DND-41 (cell line): ENCODE results near the gene AP3M1.
"Not testable (repeated sequence)": the region's sequence is repeated elsewhere in the genome, so short reads cannot be mapped to it uniquely, and the experiment has no call there.

Experiments used
- ATAC-seq: fragments of 200-7000 bp; cut with Tn5 transposase; 3 replicates; pipeline ENCODE4 v1.9.1; 2021; ENCODE audit warnings: low read depth; ENCODE audit not compliant: insufficient read depth
- DNase-seq: peaks from one replicate; pipeline ENCODE4 v3.0.0-alpha.2; 2020
- H2AFZ ChIP-seq: 2 replicates; pipeline ENCODE4 v1.6.0; 2012; ENCODE audit warnings: low read depth, low read length
- H3K27ac ChIP-seq: 2 replicates; pipeline ENCODE4 v1.5.1; 2012; ENCODE audit warnings: low read length, inconsistent platforms
- H3K27me3 ChIP-seq: fragments of 200-600 bp; sonication (generic); 2 replicates; pipeline ENCODE4 v1.6.0; 2012; ENCODE audit warnings: low read length, mild to moderate bottlenecking, inconsistent platforms; ENCODE audit not compliant: insufficient read depth, poor library complexity
- H3K36me3 ChIP-seq: 2 replicates; pipeline ENCODE4 v1.5.1; 2012; ENCODE audit warnings: low read length, inconsistent platforms; ENCODE audit not compliant: insufficient read depth
- H3K4me1 ChIP-seq: 2 replicates; pipeline ENCODE4 v1.5.1; 2012; ENCODE audit warnings: mild to moderate bottlenecking, low read length; ENCODE audit not compliant: insufficient read depth
- H3K4me2 ChIP-seq: 2 replicates; pipeline ENCODE4 v1.6.0; 2012; ENCODE audit warnings: mild to moderate bottlenecking, moderate library complexity, low read length, inconsistent platforms; ENCODE audit not compliant: insufficient read depth
- H3K4me3 ChIP-seq, 2 experiments: fragments of 200-600 bp in 1 of 2; shearing (Covaris generic) in 1 of 2; 2 replicates each; pipeline ENCODE4 v1.5.1; 2012 to 2016; ENCODE audit warnings: inconsistent platforms in 2 of 2, low read length in 2 of 2, mild to moderate bottlenecking in 2 of 2, low read depth in 1 of 2, moderate library complexity in 1 of 2
- H3K79me2 ChIP-seq: 2 replicates; pipeline ENCODE4 v1.6.0; 2012; ENCODE audit warnings: low read length, inconsistent platforms; ENCODE audit not compliant: insufficient read depth
- H3K9ac ChIP-seq: 2 replicates; pipeline ENCODE4 v1.6.0; 2012; ENCODE audit warnings: low read depth, mild to moderate bottlenecking, inconsistent platforms, low read length, moderate library complexity
- H3K9me3 ChIP-seq: 2 replicates; pipeline ENCODE4 v1.5.1; 2012; ENCODE audit warnings: low read length, moderate library complexity, mild to moderate bottlenecking, inconsistent platforms; ENCODE audit not compliant: insufficient read depth, severe bottlenecking
- H4K20me1 ChIP-seq: 2 replicates; pipeline ENCODE4 v1.6.0; 2012; ENCODE audit warnings: low read length; ENCODE audit not compliant: insufficient read depth
- CTCF ChIP-seq: IDR thresholded peaks from 2 replicates; pipeline ENCODE4 v1.5.1; 2012; ENCODE audit warnings: borderline replicate concordance, low read length, moderate library complexity, mild to moderate bottlenecking; ENCODE audit not compliant: poor library complexity, severe bottlenecking; ENCODE audit errors: extremely low read depth
- EZH2 ChIP-seq: IDR thresholded peaks from 3 replicates; pipeline ENCODE4 v1.6.1; 2012; ENCODE audit warnings: borderline replicate concordance, low read depth, mild to moderate bottlenecking, moderate library complexity, low read length, inconsistent platforms; ENCODE audit not compliant: severe bottlenecking

The AP3M1 gene

GRCh38 chr10:74140553-74140952 lies 10.1 kb downstream of the AP3M1 start:
- Histone ChIP-seq H3K27ac (no peak overlapping the region), H3K4me2 (no peak overlapping the region), H3K36me3 (peaks cover 44% of the 10 kb centered on the region), H4K20me1 (peaks cover 10% of the 10 kb centered on the region; the same call in 1 of the 2 replicates), H3K27me3 (no peaks in the 10 kb centered on the region), H2AFZ (no peak overlapping the region), H3K4me1 (no peaks in the 10 kb centered on the region), H3K9ac (no peak overlapping the region), H3K79me2 (peaks cover 58% of the 10 kb centered on the region), H3K4me3 (no peak overlapping the region), H3K9me3 (no peaks in the 10 kb centered on the region)
- DNase-seq (no peak), ATAC-seq (no peak)
- TF ChIP-seq EZH2 (no peak), CTCF (no peak)

DNA sequence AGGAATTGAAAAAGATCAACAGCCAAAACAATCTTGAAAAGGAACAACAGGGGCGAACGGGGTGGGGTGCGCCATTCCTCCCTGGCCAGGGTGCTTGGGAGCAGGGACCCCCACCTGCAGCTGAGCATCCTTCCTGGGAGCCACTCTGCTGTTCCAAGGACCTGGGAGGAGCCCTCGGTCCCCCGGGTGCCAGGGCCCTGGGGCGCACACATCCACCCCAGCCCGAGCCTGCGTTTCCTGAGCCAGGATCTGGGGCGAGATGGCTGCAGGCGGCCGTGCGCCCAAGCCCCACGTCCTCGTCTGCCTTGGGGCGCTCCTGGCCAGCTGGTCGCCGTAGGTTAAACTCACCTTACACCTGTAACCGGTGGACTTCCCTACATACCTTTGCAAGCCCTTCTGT lies 10.6 kb downstream of the AP3M1 start:
- Histone ChIP-seq H3K4me1 (no peaks in the 10 kb centered on the region), H3K9me3 (no peaks in the 10 kb centered on the region), H3K27ac (no peak overlapping the region), H2AFZ (no peak overlapping the region), H3K4me3 (no peak overlapping the region), H3K4me2 (no peak overlapping the region), H4K20me1 (peaks cover 10% of the 10 kb centered on the region; the same call in 1 of the 2 replicates), H3K36me3 (peaks cover 45% of the 10 kb centered on the region), H3K27me3 (no peaks in the 10 kb centered on the region), H3K9ac (no peak overlapping the region), H3K79me2 (peaks cover 52% of the 10 kb centered on the region)
- DNase-seq (no peak), ATAC-seq (no peak)
- TF ChIP-seq CTCF, result no peak
- no peak for TF ChIP-seq EZH2

GRCh38 chr10:74138596-74138995 lies 12.0 kb downstream of the AP3M1 start:
- H4K20me1 ChIP-seq, H3K9ac ChIP-seq, H3K9me3 ChIP-seq, H2AFZ ChIP-seq, ATAC-seq, H3K4me2 ChIP-seq, DNase-seq, H3K4me1 ChIP-seq, H3K27ac ChIP-seq, H3K27me3 ChIP-seq, H3K4me3 ChIP-seq: not testable (repeated sequence)
- H3K79me2 ChIP-seq, result peaks cover 40% of the 10 kb centered on the region
- H3K36me3 ChIP-seq, result peaks cover 56% of the 10 kb centered on the region

- H3K27ac ChIP-seq, result no peak overlapping the region
- peaks cover 7% of the 10 kb centered on the region; the same call in 1 of the 2 replicates for H4K20me1 ChIP-seq
- no peak for ATAC-seq
These were observed 12.6 kb downstream of the AP3M1 start for GRCh38 chr10:74137992-74138391.

More at GRCh38 chr10:74137992-74138391, 12.6 kb downstream of the AP3M1 start:
- H3K4me3 ChIP-seq, result no peak overlapping the region
- H3K79me2 ChIP-seq, result peaks cover 34% of the 10 kb centered on the region
- no peak for TF ChIP-seq EZH2
- TF ChIP-seq CTCF, result no peak
- no peak overlapping the region for H2AFZ ChIP-seq
- H3K9ac ChIP-seq, result no peak overlapping the region
- DNase-seq, result no peak
- peaks cover 62% of the 10 kb centered on the region for H3K36me3 ChIP-seq
- no peaks in the 10 kb centered on the region for H3K27me3 ChIP-seq
- no peak overlapping the region for H3K4me2 ChIP-seq
- H3K4me1 ChIP-seq, result no peaks in the 10 kb centered on the region
- no peaks in the 10 kb centered on the region for H3K9me3 ChIP-seq
